GM19351 (cell line): ENCODE results near the gene MAGOH.
"Not testable (repeated sequence)": the region's sequence is repeated elsewhere in the genome, so short reads cannot be mapped to it uniquely, and the experiment has no call there.

Source experiments
- ATAC-seq: cut with Tn5 transposase; IDR thresholded peaks from one replicate; pipeline ENCODE4 v1.9.1; 2021; ENCODE audit warnings: mild to moderate bottlenecking, moderate library complexity; ENCODE audit not compliant: unreplicated experiment

Gene MAGOH

DNA sequence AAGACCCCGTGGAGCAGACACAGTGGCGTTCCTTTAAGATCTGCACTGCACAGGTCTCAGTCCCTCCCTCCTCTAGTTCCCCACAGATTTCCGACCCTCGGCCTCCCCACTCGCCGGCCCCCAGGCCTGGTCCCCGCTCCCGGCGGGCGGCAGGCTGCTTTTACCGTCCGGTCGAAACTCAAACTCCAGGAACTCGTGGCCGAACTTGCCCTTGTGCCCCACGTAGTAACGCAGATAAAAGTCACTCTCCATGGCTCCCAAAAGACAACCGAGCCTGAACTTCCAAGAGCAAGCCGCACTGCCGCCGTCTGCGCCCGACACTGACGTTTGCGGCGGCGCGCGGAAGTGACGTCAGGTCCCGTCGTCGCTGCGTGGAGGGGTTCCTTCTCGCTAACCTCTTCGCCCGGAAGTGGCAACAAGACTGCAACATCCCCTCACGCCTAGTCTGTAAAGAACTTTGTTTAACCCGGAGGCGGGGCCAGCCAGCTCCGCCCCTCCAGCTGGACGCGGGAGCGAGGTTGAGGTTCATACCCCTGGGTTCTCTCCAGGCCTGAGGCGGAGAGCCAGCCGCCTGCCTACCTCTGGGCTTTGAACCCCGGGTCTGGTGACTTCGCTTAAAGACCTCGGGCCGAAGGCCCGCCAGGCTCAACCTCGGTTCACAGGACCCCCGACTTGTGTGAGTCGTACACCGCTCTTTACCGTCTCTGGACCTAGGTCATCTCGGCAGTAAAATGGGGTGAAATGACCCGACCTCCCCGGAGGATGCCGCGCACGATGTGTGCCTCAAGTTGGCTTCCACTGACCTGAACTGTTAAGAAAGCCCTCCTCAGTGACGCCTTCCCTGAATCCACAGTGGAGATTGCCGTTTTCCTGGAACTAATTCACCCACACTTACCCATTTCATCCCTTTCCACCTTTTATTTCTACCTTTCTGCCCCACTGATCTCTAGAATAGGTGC is at the start of gene MAGOH:
Gene MAGOH (minus strand): TSS at position 322 of the 959 bp plus-strand sequence. CDS start 70 bp downstream, at position 252.
- ATAC-seq: peak; percentile 98

DNA sequence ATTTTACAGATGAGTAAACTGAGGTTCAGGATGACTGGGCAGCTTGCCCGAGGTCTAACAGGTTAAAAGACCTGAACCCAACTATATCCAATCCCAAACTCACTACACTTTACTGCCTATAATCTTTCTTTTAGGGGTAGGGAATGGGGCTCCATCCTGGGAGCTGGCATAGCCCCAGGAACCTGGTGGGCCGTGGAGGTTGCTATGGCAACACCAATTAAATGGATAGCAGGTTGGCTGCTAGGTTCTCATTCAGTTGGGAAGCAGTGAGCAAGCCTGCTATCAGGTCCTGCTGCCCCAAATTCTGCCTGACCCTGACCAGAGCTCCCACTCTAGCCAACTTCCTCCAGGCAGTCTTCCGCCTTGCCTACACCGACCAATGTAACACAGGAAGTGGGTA is 48.6 kb upstream of the MAGOH start:
- no peak for ATAC-seq

DNA sequence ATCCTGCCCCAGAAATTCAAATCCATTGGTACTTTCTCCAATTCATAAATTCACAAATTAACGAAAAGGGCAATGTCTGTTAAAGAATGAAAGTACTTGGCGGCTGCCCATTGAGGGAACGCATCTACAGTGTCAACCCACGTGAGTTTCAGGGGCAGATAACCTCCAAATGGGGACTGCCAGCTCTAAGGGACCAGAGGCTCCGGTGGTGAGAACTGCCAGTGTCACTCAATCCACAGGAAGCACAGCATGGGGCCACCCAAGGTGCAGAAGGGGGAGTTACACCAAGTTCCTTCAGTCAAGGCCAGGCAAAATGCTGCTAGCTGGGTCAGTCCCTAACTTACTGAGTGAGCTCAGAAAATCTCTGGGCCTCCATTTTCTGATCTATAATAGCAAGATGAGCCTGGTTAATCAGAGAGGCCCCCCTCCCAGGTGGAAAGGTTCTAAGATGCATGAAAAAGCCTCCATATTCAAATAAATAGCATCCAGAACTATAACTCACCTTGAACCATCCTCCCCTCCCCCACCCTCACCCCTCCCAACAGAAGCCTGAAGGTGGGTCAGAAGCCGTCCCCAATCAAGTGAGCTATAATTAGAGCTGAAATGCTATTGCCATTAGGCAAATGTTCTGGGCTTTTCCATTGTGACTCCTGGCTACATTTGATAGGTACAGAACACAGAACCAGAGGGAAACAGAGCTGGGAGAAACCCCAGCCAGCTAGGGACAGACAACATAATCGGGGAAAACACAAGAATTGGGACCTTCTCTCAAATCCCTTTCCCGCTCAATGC is 47.8 kb upstream of the MAGOH start:
- ATAC-seq: no peak

DNA sequence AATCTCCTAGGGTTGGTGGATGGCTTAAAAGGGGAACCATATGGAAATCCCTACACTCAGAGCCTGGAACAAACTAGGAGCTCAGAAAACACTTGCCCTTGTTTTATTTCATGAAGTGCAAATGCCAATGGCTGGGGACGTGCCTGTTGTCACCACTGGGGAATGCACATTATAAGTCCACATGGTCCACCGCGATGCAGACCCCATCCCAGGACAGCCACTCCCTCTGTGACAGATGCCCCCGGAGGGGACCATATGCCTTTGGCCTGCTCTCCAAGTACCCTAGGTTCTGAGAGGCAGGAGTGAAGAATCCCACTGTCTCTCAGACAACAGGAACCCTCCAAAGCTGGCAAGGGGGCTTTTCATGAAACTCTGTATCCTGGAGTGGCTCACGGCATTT is 47.2 kb upstream of the MAGOH start:
- no peak for ATAC-seq

DNA sequence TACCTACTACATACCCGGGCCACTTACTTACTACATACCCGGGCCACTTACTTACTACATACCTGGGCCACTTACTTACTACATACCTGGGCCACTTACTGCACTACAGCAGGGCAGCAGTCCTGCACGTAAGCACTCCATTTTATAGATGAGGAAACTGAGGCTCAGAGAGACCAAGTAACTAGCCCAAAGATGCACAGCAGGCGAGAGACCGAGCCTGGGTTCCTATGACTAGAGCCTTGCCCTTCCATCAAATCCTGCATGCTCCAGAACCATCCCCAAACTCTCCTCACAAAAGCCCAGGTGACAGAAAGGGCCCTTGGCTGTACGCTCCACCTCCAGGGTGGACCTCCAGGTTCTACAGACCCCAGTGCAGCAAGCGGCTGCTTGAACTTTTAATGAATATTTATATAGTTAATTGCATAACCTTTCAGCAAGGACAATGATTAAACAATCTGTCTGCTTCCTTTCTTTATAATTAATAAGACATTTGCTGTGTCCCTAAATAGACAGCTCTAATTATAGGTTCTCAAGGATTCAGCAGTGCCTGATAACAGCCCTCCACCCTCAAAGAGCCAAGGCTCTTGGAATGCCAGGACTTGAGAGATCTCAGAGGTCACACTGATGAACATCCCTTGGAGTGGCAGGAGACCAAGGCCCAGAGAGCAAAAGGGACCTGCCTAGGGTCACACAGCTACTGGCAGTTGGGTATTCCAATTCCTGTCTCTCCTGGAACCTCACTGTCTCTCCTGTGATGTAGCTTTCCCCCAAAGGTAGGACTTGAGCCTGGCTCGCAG is 46.1 kb upstream of the MAGOH start:
- ATAC-seq: no peak

DNA sequence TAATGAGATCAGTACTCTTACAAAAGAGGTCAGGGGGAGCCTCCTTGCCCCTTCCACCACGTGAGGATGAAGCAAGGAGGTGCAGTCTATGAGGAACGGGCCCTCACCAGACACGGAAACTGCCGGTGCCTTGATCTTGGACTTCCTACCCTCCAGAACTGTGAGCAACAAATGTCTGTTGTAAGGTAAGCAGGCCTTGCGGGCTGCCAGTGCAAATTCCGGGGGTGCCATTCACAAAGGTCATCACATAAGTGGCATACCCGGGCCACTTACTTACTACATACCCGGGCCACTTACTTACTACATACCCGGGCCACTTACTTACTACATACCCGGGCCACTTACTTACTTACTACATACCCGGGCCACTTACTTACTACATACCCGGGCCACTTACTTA is 44.8 kb upstream of the MAGOH start:
- not testable (repeated sequence) for ATAC-seq

DNA sequence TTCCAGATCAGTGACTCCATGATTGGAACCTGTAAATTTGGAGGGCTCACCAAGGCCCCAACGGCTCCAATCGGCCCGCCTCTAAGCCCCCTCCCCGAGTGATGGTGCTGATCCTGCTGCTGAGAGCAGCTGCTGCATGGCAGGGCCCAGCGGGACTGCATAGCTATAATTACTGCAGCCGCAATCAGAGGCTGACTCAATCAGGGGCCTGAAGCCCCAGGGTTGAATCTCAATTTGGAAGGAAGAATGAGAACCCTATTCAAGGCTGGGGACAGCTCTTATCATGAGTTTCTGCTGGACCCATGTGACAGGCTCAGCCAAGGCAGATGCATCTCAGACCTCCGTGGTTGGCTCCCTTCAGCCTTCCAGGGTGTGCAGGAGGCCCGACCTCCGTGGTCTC is 42.8 kb upstream of the MAGOH start:
- no peak for ATAC-seq

DNA sequence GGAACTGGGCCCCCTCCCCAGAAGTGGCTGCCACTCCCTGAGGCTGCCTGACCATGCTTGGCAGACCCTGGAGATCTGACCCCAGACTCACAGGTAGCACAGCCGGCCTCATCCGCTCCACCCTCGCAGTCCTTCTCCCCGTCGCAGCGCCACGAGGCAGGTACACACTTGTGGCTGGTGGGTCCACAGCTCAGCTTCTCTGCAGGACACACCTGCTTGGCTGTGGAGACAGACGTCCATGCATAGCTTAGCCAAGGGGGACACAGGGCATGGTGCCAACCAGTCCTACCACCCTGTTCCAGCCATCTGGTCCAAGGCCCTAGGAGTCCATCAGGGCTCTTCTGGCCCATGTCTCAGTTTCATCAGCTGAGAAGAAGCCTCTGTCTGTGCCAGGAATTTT is 42.2 kb upstream of the MAGOH start:
- ATAC-seq: no peak

DNA sequence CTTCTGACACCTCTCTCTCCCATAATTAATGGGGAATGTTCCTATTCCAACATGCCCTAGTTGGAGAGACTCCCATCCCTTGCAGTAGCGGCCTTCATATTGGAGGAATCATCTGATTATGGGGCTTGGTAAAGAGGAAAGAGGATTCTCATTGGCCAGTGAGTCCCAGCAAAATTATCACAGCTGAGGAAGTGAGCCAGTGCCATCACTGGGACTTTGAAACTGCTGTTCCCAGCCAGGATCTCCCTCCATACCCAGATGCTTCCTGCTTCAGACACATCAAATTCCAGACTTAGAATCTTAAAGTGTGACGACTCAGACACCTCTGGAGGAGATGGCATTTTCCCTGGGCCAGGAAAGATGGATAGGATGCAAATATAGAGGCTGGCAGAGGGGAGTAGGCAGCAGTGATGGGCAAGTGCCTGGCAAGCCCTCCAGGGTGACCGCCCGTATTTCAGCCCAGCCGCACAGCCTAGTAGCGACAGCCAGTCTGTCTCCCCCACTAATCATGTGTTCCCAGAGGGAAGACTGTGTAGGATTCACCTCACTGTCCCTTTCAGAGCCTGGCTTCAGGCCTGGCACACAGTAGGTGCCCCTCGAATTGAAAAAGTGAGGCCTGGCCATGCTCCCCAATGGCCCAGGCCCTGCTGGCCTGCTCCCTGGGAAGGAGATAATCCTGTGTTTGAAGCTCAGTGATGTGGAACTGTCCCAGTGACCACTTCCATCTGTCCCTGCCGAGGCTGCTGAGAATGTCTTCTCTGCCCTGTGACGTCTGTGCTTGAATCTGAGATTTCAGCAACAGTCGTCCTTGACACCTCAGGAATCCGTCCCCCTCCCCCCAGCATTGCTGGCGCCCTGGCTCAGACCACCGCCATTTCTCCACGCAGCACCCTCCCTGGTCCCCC is 41.2 kb upstream of the MAGOH start:
- no peak for ATAC-seq

DNA sequence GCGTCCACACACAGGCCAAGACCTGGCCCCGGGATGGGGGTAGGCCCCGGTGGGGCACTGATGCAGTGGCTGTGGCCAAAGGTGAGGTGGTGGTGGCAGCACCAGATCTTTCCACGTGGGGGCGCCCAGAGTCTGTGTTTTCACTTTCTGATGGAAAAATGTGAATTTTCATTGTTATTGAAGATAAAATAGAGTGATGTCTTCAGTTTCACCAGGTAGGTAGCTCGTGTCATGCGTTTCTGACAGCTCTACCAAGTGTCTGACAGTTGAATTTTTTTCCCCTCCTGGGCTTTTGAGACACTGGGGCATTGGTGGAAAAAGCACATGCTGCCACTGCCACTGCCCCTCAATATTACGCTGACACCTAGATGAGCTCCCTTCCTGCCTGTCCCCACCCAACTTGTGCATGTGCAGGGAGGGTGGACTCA is 40.0 kb upstream of the MAGOH start:
- peak; percentile 61 for ATAC-seq

DNA sequence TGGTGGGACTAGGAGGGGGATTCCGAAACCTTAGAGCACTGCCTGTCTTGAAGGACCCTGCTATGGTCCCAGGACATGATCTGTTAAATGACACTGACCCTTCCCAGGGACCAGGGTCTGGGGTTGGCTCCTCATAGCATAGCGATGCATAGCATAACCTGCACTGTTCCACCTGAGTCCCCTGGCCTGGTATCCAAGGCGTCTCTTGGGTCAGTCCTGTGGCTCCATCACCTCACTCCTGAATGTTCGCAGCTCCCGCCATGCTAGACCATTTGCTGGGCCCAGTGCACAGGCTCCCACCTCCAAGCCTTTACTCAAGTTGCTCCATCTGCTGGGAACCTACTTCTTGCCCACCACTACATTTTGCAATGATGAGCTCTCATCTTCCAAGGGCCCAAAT is 39.0 kb upstream of the MAGOH start:
- ATAC-seq: no peak

DNA sequence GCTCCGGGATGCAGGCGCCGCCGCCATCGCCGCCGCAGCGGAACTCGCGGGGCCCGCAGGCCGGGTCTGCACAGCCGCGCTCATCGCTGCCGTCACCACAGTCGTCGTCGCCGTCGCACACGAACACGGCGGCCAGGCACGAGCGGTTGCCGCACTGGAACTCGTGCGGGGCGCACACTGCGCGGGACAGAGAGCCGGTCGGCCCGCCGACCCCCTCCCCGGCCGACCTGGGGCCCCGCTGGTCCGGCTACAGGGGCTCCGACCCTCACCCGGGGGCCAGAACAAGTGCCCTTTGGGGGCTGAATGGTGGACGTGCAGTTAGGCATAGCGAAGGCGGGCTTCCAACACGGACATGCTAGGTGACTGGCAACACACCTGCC is 38.6 kb upstream of the MAGOH start:
- no peak for ATAC-seq

DNA sequence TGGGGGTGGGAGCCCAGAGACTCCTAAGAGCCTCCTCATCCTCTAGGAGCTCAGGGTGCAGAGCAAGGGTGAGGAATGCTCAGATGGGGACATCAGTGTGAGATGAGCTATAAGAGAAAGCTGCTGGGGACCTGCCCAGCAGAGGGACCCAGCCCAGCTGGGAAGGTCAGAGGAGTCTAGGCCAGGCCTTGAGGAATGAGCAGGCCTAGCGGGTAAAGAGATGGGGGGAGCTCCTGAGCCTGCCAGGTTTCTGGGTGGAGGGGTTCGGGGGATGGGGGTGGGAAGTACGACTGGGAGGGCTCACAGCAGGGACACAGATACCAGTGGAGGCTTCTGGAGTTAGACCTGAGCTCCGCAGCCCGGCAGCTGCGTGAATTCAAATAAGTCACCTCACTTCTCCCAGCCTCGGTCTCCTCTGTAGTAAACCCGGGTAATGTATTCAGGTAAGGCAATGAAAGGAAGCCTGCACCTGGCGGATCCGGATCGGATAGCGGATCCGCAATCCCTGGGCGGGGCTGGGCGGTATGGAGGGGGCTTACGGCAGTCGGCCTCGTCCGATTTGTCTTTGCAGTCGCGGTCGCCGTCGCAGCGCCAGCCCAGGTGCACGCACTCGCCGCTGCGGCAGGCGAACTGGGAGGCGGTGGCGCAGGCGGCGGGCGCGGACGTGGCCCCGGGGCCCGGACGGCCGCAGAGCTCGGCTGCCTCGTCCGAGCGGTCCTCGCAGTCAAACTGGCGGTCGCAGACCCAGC is 38.0 kb upstream of the MAGOH start:
- no peak for ATAC-seq

DNA sequence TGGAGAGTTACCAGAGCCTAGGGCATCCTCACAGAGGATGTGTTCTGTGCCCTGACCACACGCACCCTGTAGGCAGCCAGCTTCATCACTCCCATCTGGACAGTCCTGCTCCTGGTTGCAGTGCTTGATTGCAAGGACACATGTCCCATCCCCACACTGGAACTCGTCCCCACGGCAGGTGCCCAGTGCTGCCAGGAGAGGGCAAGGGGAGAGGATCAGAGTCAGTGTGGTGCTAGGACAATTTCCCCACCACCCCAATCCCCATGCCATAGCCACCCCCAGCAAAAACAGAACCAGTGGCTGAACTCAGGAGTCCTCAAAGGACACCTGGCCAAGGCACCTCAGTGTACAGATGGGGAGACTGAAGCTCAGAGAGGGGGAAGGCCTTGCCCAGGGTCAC is 37.2 kb upstream of the MAGOH start:
- no peak for ATAC-seq

DNA sequence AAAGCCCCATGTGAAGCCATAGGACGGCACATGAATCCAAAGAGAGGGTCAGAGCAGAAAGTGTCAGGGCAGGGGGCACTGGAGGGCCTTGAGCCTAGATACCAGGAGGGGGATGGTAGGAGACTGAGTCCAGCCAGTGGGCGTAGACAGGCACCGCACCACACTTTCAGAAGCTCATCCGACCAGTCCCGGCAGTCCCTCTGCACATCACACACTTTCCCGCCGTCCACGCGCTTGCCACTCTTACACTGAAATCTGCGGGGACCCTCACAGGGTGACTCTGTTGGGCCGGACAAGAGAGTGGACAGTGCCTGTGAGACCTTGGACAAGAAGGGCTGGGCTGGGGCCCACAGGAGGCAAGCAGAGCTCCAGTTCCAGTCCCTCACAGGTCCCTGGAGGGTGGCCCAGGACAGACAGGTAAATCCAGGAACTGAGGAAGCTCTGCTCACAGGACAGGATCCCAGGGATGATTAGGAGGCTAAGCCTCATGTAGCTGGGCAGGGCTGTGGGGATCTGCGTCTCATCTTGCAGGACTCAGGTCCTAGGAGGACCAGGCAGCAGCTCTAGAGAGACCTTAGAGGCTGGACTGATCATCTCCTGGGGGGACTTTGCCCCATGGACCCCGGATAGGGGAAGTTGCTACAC is 36.3 kb upstream of the MAGOH start:
- ATAC-seq: no peak

DNA sequence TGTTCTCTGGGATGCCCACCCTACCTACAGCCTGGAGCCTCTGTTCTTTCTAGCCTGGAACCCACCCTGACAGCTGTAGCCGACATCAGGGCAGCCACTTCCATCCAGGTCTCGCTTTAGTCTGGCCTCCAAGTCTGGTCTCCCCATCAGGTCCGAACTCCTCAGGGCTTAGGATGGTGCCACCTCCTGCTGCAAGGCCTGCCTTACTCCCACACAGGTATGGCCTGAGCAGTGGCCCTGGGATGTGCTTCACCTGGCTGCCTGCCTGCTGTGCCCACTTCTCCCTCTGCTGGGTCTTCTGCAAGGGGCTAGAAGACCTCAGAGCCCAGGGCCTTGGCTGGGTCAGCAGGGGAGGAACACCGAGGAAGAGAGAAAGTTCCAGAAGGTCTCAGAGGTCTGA is 35.7 kb upstream of the MAGOH start:
- no peak for ATAC-seq

DNA sequence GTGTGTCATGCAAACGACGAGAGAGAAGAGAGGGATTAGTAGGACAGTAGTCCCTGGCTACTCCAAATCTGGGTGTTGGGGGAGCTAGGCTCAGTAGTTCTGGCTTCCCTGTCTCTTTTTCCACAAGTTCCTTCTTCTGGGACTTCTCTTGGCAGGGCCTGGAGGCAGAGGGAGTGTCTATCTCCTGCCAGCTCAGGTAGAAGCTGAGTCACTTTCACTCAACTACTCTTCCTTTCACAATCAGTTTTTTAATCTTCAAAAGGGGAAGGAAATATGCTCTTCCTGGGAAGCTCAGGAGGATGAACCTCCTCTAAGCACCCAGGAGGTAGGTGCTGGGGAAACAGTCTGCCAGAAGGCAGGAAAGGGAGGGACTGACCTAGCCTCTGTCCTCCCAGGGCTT is 35.2 kb upstream of the MAGOH start:
- no peak for ATAC-seq

DNA sequence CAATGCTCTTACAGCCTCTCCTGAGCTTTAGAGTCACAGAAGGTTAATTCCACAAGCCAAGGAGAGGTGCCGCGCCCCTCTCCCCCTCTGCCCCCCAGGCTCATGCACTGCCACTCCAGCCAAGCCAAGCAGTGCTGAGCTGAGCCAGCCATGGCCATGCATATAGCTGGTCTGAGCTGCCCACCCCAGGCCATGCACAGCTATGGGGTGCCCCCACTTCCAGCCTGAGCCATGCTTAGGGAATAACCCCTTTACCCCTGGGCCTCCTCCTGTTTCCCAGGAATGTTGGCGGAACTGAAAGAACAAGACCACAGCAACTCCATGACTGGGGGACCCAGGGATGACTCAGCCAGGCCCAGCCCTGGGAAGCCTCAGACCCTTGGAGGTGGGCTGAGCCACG is 34.0 kb upstream of the MAGOH start:
- no peak for ATAC-seq
